ENCODE results near the gene PIK3C2G.

The PIK3C2G gene

GRCh38 chr12:18281941-18282340 lies 20.6 kb downstream of the PIK3C2G start:
- DNase-seq = no peak

- no peak for DNase-seq
These were observed 22.5 kb downstream of the PIK3C2G start for GRCh38 chr12:18283831-18284230.

- DNase-seq = no peak
These were observed 23.1 kb downstream of the PIK3C2G start for GRCh38 chr12:18284386-18284785.

- DNase-seq = no peak
These were observed 23.8 kb downstream of the PIK3C2G start for GRCh38 chr12:18285161-18285560.

- no peak for DNase-seq
These were observed 29.1 kb downstream of the PIK3C2G start for GRCh38 chr12:18290386-18290785.

- DNase-seq = no peak
These were observed 33.6 kb downstream of the PIK3C2G start for GRCh38 chr12:18294889-18295288.

GRCh38 chr12:18296201-18296908 lies 35.0 kb downstream of the PIK3C2G start:
- DNase-seq = no peak

- no peak for DNase-seq
These were observed 35.6 kb downstream of the PIK3C2G start for GRCh38 chr12:18296909-18297280.

- no peak for DNase-seq
These were observed 36.6 kb downstream of the PIK3C2G start for GRCh38 chr12:18297902-18298301.

- no peak for DNase-seq
These were observed 41.6 kb downstream of the PIK3C2G start for GRCh38 chr12:18302809-18303430.

- no peak for DNase-seq
These were observed 43.3 kb downstream of the PIK3C2G start for GRCh38 chr12:18304609-18305008.

- no peak for DNase-seq
These were observed 45.0 kb downstream of the PIK3C2G start for GRCh38 chr12:18306311-18306710.

- DNase-seq = no peak
These were observed 52.0 kb downstream of the PIK3C2G start for GRCh38 chr12:18313306-18313705.

GRCh38 chr12:18320036-18320617 lies 58.8 kb downstream of the PIK3C2G start:
- no peak for DNase-seq

- DNase-seq = no peak
These were observed 59.7 kb downstream of the PIK3C2G start for GRCh38 chr12:18320976-18321375.

GRCh38 chr12:18323159-18323558 lies 61.8 kb downstream of the PIK3C2G start:
- no peak for DNase-seq

GRCh38 chr12:18327036-18327435 lies 65.7 kb downstream of the PIK3C2G start:
- no peak for DNase-seq

- DNase-seq = no peak
These were observed 70.9 kb downstream of the PIK3C2G start for GRCh38 chr12:18332173-18332572.

GRCh38 chr12:18339633-18340032 lies 78.3 kb downstream of the PIK3C2G start:
- no peak for DNase-seq

- no peak for DNase-seq
These were observed 78.9 kb downstream of the PIK3C2G start for GRCh38 chr12:18340186-18340585.

- DNase-seq = no peak
These were observed 79.5 kb downstream of the PIK3C2G start for GRCh38 chr12:18340786-18341185.

GRCh38 chr12:18343708-18344107 lies 82.4 kb downstream of the PIK3C2G start:
- DNase-seq = no peak

GRCh38 chr12:18345021-18345735 lies 83.9 kb downstream of the PIK3C2G start:
- no peak for DNase-seq

- DNase-seq = no peak
These were observed 91.0 kb downstream of the PIK3C2G start for GRCh38 chr12:18352312-18352711.

Measured in activated CD4-positive, alpha-beta T cell treated with anti-CD3 and anti-CD28 coated beads, Interleukin-2, amount 50 U/mL, for 48 hours (primary cell).